Neural cell (in vitro differentiated cells): ENCODE results near the gene SENP3. TPM values are rescaled to one million over a fixed set of nuclear protein-coding genes. Genes with fewer than 3 reads are reported as not detected.
A peak's percentile ranks its signal among the peaks of the same experiment; 100 is the strongest.

Experiments used
- H2AFZ ChIP-seq: fragments of 200-600, 300-800 bp; sonication (generic), shearing (Covaris generic); 2 replicates; pipeline ENCODE4 v1.6.0; 2014; ENCODE audit warnings: low read depth, mild to moderate bottlenecking, antibody characterized with exemption, low read length, moderate library complexity
- H3F3A ChIP-seq: fragments of 200-600 bp; shearing (Covaris generic); 2 replicates; pipeline ENCODE4 v1.6.1; 2016; ENCODE audit warnings: mild to moderate bottlenecking, moderate library complexity, mixed read lengths, antibody characterized with exemption, low read length; ENCODE audit not compliant: insufficient read depth, poor library complexity, severe bottlenecking
- H3K27ac ChIP-seq: fragments of 200-600, 300-800 bp; sonication (generic), shearing (Covaris generic); 2 replicates; pipeline ENCODE4 v1.5.1; 2014; ENCODE audit warnings: mild to moderate bottlenecking, low read length, moderate library complexity
- H3K27me3 ChIP-seq: fragments of 300-800, 200-600 bp; sonication (generic), shearing (Covaris generic); 2 replicates; pipeline ENCODE4 v1.6.0; 2014; ENCODE audit warnings: mild to moderate bottlenecking, low read depth, low read length, moderate library complexity; ENCODE audit not compliant: insufficient read depth
- H3K36me3 ChIP-seq: fragments of 300-800, 200-600 bp; sonication (generic), shearing (Covaris generic); 2 replicates; pipeline ENCODE4 v1.5.1; 2014; ENCODE audit warnings: mild to moderate bottlenecking, antibody characterized with exemption, low read length, moderate library complexity; ENCODE audit not compliant: insufficient read depth
- H3K4me2 ChIP-seq: fragments of 300-800, 200-600 bp; sonication (generic), shearing (Covaris generic); 2 replicates; pipeline ENCODE4 v1.6.0; 2014; ENCODE audit warnings: mild to moderate bottlenecking, low read length
- H3K4me3 ChIP-seq: fragments of 300-800, 200-600 bp; sonication (generic), shearing (Covaris generic); 2 replicates; pipeline ENCODE4 v1.5.1; 2014; ENCODE audit warnings: mild to moderate bottlenecking, low read length, moderate library complexity
- H3K79me2 ChIP-seq: fragments of 200-600 bp; shearing (Covaris generic); replicated peaks from 2 replicates; pipeline ENCODE4 v1.6.0; 2014; ENCODE audit warnings: mild to moderate bottlenecking, low read length, moderate library complexity; ENCODE audit not compliant: insufficient read depth
- H3K9ac ChIP-seq: fragments of 300-800, 200-600 bp; sonication (generic), shearing (Covaris generic); 2 replicates; pipeline ENCODE4 v1.6.1; 2016; ENCODE audit warnings: mild to moderate bottlenecking, low read length, mixed read lengths
- H3K9me2 ChIP-seq: fragments of 200-600 bp; shearing (Covaris generic); 2 replicates; pipeline ENCODE4 v1.6.1; 2016; ENCODE audit warnings: mild to moderate bottlenecking, low read length, mixed read lengths; ENCODE audit not compliant: insufficient read depth
- H3K9me3 ChIP-seq: fragments of 200-600, 300-800 bp; sonication (generic), shearing (Covaris generic); 2 replicates; pipeline ENCODE4 v1.6.1; 2016; ENCODE audit warnings: mild to moderate bottlenecking, mixed run types, low read length, moderate library complexity, mixed read lengths
- H4K20me1 ChIP-seq: fragments of 200-600 bp; shearing (Covaris generic); 2 replicates; pipeline ENCODE4 v1.6.1; 2016; ENCODE audit warnings: mild to moderate bottlenecking, mixed run types; ENCODE audit not compliant: insufficient read depth
- CTCF ChIP-seq: fragments of 450-650 bp; IDR thresholded peaks from 2 replicates; pipeline ENCODE4 v1.5.1; 2014; ENCODE audit warnings: antibody characterized with exemption, mild to moderate bottlenecking, moderate library complexity; ENCODE audit not compliant: poor library complexity, severe bottlenecking
- EP300 ChIP-seq: fragments of 450-650 bp; conservative IDR thresholded peaks from 2 replicates; pipeline ENCODE4 v1.6.1; 2014; ENCODE audit warnings: antibody characterized with exemption, mild to moderate bottlenecking, moderate library complexity; ENCODE audit not compliant: poor library complexity, severe bottlenecking
- MXI1 ChIP-seq: fragments of 450-650 bp; conservative IDR thresholded peaks from 2 replicates; pipeline ENCODE4 v1.6.1; 2014; ENCODE audit warnings: antibody characterized with exemption, mild to moderate bottlenecking; ENCODE audit not compliant: poor library complexity, severe bottlenecking
- SMC3 ChIP-seq: fragments of 450-650 bp; conservative IDR thresholded peaks from 2 replicates; pipeline ENCODE4 v1.6.1; 2014; ENCODE audit warnings: antibody characterized with exemption, mild to moderate bottlenecking, moderate library complexity; ENCODE audit not compliant: poor library complexity
- polyA plus RNA-seq: library from polyadenylated mRNA; depleted of rRNA; stranded (reverse); fragments of >200 nt; gene quantifications from 2 replicates; pipeline ENCODE4 v1.2.3, GENCODE V29; 2014
- TF ChIP-seq, protein P1 (sequence below): IDR thresholded peaks from 2 replicates; pipeline ENCODE4 v1.6.1; 2012; ENCODE audit warnings: borderline replicate concordance

The SENP3 gene
- polyA plus RNA-seq, 1 donor from 2014 or later, result 151 TPM

DNA sequence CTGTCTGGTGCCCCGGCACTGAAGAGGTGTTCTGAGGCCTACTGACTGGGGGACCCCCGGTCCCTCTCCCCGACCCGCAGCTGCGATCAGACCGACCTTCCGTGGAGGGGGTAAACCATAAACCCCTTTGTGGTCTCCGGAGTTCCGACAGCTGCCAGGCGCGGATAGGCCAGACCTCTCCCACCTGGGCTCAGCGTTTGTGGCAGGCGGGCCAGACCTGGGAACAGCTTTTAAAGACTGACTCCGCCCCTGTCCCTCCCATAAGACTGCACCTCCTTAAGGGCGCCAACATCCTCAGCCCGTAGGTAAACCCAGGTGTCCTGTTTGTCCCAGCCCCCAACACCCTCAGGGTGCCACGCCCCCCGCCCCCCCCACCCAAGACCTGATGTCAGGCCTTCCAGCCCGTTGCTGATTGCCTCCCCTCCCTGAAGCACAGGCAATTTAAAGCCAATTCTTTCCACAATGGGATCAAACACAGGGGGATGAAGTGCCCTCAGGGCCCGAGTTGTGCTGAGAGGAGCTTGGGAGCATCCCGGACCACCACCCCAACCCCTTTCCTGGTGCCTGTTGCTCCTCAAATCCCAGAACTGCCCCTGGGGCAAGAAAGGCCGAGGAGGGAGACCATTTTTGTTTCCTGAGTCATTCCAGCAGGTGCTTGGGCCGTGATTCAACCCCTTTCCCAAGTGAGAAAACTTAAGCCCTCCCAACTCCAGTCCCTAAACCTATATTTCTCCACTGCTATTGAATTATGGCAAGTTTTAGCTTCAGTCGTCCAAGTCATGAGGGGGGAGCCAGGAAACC is 28.4 kb downstream of the SENP3 start, which contains the start of gene SOX15:
TSS of gene SOX15 (minus strand) at position 204 of the 801 bp plus-strand sequence. CDS start 418 bp downstream, outside the sequence.
- Histone ChIP-seq H3K79me2 (no peaks in the 10 kb centered on the region), H3K4me2 (no peak within 1 kb of the TSS), H2AFZ (no peak within 1 kb of the TSS), H3F3A (no peaks in the 10 kb centered on the region), H3K9ac (no peak within 1 kb of the TSS), H4K20me1 (no peaks in the 10 kb centered on the region), H3K9me3 (no peaks in the 10 kb centered on the region), H3K9me2 (no peaks in the 10 kb centered on the region), H3K4me3 (peak within 1 kb of the TSS; percentile 38), H3K36me3 (peaks cover 7% of the 10 kb centered on the region), H3K27me3 (no peaks in the 10 kb centered on the region), H3K27ac (no peak within 1 kb of the TSS)
- TF ChIP-seq CTCF, result no peak
- TF ChIP-seq, protein P1, sequence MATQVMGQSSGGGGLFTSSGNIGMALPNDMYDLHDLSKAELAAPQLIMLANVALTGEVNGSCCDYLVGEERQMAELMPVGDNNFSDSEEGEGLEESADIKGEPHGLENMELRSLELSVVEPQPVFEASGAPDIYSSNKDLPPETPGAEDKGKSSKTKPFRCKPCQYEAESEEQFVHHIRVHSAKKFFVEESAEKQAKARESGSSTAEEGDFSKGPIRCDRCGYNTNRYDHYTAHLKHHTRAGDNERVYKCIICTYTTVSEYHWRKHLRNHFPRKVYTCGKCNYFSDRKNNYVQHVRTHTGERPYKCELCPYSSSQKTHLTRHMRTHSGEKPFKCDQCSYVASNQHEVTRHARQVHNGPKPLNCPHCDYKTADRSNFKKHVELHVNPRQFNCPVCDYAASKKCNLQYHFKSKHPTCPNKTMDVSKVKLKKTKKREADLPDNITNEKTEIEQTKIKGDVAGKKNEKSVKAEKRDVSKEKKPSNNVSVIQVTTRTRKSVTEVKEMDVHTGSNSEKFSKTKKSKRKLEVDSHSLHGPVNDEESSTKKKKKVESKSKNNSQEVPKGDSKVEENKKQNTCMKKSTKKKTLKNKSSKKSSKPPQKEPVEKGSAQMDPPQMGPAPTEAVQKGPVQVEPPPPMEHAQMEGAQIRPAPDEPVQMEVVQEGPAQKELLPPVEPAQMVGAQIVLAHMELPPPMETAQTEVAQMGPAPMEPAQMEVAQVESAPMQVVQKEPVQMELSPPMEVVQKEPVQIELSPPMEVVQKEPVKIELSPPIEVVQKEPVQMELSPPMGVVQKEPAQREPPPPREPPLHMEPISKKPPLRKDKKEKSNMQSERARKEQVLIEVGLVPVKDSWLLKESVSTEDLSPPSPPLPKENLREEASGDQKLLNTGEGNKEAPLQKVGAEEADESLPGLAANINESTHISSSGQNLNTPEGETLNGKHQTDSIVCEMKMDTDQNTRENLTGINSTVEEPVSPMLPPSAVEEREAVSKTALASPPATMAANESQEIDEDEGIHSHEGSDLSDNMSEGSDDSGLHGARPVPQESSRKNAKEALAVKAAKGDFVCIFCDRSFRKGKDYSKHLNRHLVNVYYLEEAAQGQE, result no peak

DNA sequence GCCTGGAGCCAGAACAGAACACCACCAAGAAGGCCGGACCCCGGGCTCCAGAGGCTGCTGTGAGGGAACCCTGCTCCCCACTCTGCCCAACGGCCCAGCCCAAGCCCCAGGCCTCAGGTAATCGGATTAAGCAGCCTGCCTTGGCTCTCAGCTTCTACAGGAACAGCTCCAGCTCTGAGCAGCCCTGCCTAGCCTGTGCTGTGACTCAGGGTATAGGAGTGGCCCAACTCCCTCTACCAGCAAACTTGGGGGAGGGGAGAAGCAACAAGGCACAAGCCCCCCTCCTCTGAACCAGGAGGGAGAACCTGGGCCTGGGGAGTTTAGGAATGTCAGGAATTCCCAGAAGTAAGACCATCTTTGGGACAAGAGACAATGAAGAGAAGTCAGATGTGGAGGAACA is 29.0 kb downstream of the SENP3 start:
- no peaks in the 10 kb centered on the region for H4K20me1 ChIP-seq
- no peak overlapping the region for H2AFZ ChIP-seq
- H3K36me3 ChIP-seq, result peaks cover 7% of the 10 kb centered on the region
- no peaks in the 10 kb centered on the region for H3K79me2 ChIP-seq
- H3K9ac ChIP-seq, result no peak overlapping the region
- no peak overlapping the region for H3K27ac ChIP-seq
- H3K27me3 ChIP-seq, result no peaks in the 10 kb centered on the region
- no peak overlapping the region for H3K4me3 ChIP-seq
- no peaks in the 10 kb centered on the region for H3F3A ChIP-seq
- no peak overlapping the region for H3K4me2 ChIP-seq
- no peaks in the 10 kb centered on the region for H3K9me2 ChIP-seq
- no peaks in the 10 kb centered on the region for H3K9me3 ChIP-seq
- TF ChIP-seq EP300, result no peak
- TF ChIP-seq MXI1, result no peak
- TF ChIP-seq CTCF, result no peak
- TF ChIP-seq SMC3, result no peak
